GM18907 (cell line): ENCODE results near the gene MARCKSL1.
A peak's percentile ranks its signal among the peaks of the same experiment; 100 is the strongest.

Source experiments
- ATAC-seq: cut with Tn5 transposase; IDR thresholded peaks from one replicate; pipeline ENCODE4 v1.9.1; 2021; ENCODE audit warnings: mild to moderate bottlenecking, moderate library complexity; ENCODE audit not compliant: unreplicated experiment

The MARCKSL1 gene

GRCh38 chr1:32353431-32353830, 17.4 kb upstream of the MARCKSL1 start:
- no peak for ATAC-seq

- ATAC-seq, result no peak
Observed at GRCh38 chr1:32352831-32353383, 16.9 kb upstream of the MARCKSL1 start.

GRCh38 chr1:32352239-32352745, 16.3 kb upstream of the MARCKSL1 start:
- no peak for ATAC-seq

GRCh38 chr1:32351399-32352238, 15.6 kb upstream of the MARCKSL1 start:
- ATAC-seq, result peak; percentile 84

- peak; percentile 31 for ATAC-seq
Observed at GRCh38 chr1:32350785-32351398, 14.9 kb upstream of the MARCKSL1 start.

- ATAC-seq, result no peak
Observed at GRCh38 chr1:32349211-32349708, 13.2 kb upstream of the MARCKSL1 start.

GRCh38 chr1:32346532-32347157, 10.6 kb upstream of the MARCKSL1 start:
- no peak for ATAC-seq

GRCh38 chr1:32345289-32345827, 9.3 kb upstream of the MARCKSL1 start:
- ATAC-seq, result no peak

GRCh38 chr1:32342704-32343103, 6.7 kb upstream of the MARCKSL1 start:
- no peak for ATAC-seq

- ATAC-seq, result no peak
Observed at GRCh38 chr1:32341971-32342370, 5.9 kb upstream of the MARCKSL1 start.

- no peak for ATAC-seq
Observed at GRCh38 chr1:32341186-32341757, 5.2 kb upstream of the MARCKSL1 start.

- ATAC-seq, result no peak
Observed at GRCh38 chr1:32339363-32339978, 3.4 kb upstream of the MARCKSL1 start.

- ATAC-seq, result no peak
Observed at GRCh38 chr1:32338637-32339145, 2.7 kb upstream of the MARCKSL1 start.

GRCh38 chr1:32337855-32338636, 2.0 kb upstream of the MARCKSL1 start:
- ATAC-seq, result peak; percentile 26

- peak; percentile 42 for ATAC-seq
Observed at GRCh38 chr1:32336963-32337675, 1.1 kb upstream of the MARCKSL1 start.

- ATAC-seq, result no peak
Observed at GRCh38 chr1:32336591-32336932, 529 bp upstream of the MARCKSL1 start.

- ATAC-seq, result no peak
Observed at GRCh38 chr1:32335535-32335789, 571 bp downstream of the MARCKSL1 start.

GRCh38 chr1:32334864-32335534, 1.0 kb downstream of the MARCKSL1 start:
- ATAC-seq, result no peak
